Stimulated activated CD4-positive, alpha-beta T cell treated with anti-CD3 and anti-CD28 coated beads, Interleukin-1b, Interleukin-23, amount 100 ng/mL, for 1 hour (primary cell): ENCODE results near the gene CDX1.
A peak's percentile ranks its signal among the peaks of the same experiment; 100 is the strongest.

ENCODE experiments used
- DNase-seq, 2 donors: peaks; one replicate each; pipeline ENCODE4 v3.0.0-alpha.2; 2020; ENCODE audit warnings: low read depth in 2 of 2

CDX1 gene

DNA sequence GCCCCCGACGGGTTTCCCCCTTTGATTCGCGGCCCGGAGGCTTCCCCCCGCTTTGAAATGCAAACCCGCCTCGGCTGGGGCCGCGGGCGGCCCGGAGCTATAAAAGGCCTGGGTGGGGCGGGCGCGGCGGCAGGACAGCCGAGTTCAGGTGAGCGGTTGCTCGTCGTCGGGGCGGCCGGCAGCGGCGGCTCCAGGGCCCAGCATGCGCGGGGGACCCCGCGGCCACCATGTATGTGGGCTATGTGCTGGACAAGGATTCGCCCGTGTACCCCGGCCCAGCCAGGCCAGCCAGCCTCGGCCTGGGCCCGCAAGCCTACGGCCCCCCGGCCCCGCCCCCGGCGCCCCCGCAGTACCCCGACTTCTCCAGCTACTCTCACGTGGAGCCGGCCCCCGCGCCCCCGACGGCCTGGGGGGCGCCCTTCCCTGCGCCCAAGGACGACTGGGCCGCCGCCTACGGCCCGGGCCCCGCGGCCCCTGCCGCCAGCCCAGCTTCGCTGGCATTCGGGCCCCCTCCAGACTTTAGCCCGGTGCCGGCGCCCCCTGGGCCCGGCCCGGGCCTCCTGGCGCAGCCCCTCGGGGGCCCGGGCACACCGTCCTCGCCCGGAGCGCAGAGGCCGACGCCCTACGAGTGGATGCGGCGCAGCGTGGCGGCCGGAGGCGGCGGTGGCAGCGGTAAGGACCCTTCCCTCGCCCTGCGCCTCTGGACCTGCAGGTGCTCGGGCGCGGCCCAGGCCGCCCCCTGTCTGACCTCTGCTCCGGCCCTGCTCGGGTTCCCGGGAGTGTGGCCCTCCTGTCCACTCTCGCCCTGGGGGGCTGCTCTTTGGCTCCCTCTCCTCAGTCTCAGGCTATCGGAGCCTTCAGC is at the start of gene CDX1:
TSS of gene CDX1 (plus strand) at position 129 of the 862 bp plus-strand sequence. CDS start at position 228, 99 bp downstream.
- no peak for DNase-seq

DNA sequence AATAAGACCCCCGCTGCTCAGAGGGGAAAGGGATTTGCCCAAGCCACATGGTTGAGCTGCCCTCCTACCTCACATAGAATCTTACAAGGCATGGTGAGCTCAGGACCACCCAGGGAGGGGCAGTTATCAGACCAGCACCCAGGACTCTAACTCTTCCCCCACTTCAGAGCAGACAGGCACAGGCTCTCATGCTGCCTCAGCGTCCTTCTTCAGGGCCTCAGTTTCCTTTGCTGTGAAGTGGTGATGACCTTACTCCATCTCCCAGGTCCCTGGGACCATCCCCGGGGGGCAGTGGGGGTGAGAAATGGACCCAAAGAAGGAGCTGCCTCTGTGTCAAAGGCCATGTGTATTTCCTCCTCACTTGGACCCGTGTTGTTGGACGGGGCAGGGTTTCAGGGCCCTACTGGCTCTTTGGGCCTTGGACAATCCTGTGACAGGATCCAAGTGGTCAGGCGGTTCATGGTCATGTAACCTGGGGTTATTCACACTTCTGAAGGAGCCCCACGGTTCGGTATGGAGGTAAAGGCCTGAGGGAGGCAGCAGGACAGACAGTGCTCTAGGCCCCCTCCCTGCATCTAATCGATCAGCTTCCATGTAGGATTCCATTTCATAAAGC is 48.5 kb upstream of the CDX1 start:
- no peak for DNase-seq

DNA sequence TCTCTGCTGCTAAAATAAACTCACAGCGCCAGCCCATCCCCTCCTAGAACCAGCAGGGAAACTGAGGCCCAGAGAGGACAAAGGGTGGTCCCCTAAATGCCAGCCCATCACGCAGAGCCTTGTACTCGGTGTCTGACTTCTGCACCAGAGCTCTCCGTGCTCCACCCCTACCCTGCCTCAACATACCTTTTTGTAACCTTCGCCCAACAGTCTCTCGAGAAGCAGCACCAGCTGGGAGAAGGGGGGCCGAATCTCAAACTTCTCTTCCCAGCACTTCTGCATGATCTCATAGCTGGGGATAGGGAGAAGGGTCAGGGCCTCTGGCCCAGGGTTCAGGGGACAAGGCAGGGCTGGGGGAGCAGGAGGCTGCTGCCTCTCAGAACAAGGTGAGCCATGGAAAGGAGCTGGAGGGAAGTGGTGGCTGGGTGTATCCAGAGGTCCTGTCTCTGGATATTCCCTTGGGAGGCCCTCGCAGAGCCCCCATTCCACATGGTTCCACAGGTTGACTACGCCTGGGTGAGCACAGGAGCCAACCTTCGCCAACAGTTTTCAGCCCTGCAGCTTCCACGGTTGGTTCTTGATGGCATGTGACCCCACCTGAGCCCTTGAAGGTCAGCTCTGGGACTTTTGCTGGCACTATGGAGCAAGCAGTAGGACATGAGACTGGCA is 47.9 kb upstream of the CDX1 start:
- DNase-seq: no peak

DNA sequence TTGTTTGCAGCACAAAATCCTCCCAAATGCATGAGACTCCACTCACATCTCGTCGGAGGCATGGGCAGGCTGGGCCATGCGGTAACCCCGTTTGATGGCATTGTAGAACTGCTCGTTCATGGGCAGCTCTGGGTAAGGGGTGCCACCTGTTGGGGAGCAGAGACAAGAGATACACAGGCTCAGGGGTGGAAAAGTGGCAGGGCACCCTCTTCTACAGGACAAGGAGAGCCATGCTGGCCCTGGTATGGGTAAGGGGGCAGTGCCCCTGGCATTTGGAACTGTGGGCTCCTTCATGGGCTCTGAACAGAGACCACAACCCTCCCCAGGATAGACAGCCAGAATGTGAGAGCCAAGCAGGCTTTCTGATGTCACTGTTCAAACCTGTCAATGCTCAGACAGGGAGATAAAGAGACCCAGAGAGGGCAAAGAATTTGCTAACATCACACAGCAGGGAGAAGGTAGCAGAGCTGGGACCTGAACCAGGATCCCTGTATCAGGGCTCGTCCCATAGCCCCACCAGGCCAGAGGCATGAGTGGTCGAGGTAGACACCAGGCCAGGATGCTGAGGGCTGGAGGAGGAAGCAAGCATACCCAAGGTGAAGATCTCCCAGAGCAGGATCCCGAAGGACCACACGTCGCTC is 47.0 kb upstream of the CDX1 start:
- no peak for DNase-seq

DNA sequence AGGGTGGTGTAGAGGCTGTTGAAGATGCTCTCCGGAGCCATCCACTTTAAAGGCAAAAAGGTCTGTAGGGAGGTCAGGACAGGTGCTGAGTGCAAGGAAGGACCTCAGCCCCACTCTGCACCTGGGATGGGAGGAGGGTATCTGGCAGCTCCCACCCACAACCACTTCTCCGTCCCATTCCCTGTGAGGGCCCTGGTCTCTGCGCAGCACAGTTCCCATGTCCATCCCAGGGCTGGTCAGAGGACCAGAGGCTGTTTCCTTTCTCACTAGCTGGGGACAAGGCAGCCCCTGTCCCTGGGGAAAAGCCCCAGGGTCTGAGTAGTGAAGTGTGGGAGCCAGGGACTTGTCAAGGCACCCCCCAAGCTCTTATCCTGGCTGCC is 46.5 kb upstream of the CDX1 start:
- DNase-seq: no peak

DNA sequence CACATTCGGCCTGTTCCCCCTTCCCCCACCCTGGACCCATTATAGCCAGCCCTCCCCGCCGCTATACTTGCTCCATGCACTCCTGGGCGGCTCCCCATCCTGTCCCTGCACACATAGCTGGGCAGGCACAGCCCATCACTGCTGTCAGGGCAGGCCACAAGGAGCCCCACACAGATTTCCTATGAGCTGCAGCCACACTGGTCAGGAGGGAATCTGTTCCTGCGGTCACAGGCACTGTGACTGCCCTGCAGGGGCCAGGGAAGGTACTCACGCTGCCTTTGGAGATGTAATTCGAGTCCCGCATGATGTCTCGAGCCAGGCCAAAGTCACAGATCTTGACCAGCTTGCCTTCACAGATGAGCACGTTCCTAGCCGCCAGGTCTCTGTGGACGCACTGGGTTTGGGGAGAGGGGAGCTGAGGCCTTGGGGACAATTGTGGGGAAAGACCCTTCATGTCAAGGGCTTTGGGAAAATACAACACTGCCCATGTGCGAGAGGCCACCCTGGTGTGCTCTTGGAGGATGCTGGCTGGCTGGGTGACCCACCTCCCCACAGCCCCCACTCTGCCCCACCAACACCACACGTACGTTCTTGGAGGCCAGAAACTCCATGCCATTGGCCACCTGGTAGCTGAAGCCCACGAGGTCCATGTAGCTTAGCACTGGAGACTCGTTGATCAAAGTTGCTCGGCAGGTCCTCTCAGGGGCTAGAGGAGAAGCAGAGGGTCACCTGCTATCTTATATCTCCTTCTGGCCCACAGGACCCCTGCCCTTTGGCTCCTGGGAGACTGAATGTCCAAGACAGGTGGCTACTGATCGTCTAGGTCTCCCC is 45.7 kb upstream of the CDX1 start:
- DNase-seq: no peak

DNA sequence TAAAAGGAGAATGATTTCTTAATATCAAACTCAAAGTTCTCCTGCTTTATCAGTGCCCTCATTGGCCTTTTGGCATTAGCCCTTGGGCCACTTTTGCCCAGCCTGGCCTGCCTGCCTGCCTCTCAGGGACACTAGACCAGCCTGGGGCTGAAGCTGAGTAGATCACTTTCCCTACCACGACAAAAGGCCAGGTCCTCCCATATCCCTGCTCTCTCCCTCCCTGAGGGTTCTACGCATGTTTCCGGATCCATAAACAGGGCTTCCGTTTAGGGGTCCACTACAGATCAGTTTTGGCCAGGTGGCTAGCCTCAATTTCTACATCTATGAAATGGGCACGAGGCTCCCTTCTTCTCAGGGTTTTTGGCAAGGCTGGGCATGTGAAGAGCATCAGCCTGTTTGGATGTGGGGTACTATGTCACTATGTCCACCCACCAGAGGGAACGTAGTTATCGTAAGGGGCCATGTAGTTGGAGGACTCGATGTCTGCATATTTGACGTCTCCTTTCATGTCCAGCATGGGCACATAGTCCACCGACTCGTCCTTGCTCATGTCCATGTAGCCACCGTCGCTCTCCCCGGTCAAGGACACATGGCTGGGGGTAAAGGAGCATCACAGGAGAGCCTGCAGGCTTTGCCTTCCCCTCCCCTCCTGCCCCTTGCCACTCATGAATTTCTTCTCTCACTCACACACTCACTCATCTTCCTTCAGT is 45.0 kb upstream of the CDX1 start:
- no peak for DNase-seq

DNA sequence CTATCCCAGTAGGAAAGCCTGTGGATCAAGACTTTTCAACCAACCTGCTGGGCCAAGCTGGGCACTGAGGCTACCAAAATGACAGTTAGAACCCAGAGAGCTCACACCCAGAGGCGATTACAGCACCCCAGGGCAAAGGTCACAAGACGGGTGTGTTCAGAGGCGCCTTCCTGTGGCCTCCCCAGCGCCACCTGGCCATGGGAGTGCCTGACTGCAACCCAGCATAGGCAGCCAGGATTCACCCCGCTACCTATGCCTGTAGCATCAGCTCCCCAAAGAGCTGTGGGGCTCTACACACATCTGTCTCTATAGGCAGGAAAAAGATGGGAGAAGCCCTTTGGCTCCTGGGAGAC is 44.4 kb upstream of the CDX1 start:
- DNase-seq: no peak

DNA sequence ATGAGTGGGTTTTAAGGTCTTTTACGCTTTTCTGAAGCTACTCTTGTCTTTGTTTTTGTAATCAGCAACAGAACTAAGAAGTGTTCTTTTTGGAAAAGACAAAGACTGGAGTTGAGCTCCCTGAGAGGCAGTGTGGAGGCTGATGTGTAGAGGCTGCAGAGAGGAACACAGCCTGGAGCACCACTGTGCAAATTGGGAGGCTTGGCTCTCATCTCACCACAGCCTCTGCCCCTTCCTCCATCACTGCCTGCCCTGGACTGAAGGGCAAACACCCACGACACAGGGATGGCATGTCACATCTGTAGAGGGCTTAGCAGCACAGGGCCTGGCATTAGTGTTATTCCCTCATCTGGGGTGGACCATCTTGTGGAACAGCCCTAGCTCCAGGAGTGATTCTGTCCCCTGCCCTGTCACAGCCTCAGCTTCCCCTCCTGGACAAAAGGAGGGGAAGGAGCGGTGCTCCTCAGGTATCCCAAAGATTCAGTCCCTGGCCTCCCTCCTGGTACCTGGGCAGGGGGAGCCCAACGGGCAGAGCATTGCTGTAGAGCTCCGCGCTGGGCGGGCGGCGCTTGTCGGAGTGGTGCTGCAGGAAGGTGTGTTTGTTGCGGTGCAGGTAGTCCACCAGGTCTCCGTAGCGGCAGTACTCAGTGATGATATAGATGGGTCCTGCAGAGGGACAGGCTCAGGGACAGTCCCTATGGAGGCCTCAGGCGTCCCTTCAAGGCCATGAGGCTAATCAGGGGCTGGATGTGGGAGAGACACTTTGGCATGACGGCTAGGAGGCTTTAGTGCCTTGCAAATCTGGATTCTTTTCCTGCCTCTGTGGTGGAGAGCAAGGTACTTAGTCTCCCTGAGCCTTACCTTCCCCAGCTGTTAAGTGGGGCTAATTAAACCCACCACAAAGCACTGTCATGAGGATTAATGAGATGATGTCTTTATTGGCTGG is 43.8 kb upstream of the CDX1 start:
- DNase-seq: no peak

DNA sequence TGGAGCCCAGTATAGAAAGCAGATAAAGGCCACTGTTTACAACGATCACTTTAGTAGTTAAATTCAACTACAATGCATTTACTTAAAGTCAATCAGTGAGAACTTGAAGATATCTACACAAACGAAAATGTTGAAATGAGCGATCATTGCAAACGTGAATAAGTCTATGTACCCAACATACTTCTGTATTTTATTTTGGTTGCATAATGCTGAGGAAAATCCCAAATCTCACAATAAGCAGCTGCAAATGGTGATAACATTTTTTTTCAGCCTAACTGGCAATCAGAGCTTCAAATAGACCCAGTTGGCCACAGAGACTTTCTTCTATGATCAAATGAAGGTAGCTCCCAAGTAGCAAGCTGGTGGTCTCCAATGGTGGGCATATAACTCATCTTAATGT is 43.0 kb upstream of the CDX1 start:
- no peak for DNase-seq

DNA sequence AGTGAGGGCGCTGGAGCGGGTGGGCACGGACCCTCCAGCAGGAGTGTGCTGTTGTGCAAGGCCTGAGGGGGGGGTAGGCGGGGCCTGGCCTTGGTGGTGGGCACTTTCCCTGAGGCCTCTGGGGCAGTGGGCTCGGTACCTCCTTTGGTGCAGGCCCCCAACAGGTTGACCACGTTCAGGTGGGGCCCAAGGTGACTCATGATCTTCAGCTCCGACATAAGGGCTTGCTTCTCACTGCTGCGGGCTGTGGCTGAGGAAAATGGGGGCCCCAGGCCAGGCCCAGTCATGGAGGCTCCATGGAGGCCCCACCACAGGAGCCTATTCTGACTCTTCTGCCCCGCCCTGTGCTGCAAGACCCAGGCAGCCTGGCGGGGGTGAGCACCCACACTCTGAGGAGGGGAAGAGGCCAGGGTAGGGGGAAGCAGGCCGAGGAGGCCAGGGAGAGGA is 42.4 kb upstream of the CDX1 start:
- DNase-seq: no peak

DNA sequence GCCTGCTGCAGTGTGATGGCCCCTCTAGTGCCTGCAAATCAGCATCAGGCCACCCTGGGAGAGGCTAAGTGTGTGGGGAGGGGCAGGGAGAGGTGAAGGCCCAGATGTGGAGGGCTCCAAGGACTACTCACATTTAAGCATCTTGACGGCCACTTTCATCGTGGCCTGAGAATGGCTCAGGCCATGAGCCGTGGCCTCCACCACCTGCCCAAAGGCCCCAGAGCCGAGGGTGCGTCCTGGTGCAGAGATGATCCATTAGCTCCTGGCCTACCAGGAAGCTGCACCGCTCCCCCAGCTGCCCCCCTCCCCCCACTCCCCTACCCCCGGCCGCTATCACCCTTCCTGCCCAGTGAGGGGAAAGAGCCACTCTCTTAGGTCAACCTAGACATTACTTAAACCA is 42.0 kb upstream of the CDX1 start:
- no peak for DNase-seq

DNA sequence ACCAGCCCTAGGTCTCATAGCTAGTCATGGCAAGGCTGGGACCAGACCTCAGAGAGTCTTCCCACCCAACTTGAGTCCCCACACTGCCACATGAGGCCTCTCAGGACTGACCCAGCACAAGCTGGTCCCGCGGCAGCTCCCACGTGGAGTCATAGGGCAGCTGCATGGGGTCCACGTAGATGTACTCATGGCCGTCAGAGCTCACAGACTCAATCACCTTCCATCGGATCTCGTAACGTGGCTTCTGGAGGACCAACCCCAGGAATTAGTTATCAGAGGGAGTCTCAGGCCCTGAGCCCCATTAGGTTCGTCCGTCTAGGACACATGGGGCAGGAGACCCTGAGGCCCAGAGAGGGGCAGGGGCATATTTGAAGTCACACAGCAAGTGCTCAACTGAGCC is 41.2 kb upstream of the CDX1 start:
- no peak for DNase-seq

DNA sequence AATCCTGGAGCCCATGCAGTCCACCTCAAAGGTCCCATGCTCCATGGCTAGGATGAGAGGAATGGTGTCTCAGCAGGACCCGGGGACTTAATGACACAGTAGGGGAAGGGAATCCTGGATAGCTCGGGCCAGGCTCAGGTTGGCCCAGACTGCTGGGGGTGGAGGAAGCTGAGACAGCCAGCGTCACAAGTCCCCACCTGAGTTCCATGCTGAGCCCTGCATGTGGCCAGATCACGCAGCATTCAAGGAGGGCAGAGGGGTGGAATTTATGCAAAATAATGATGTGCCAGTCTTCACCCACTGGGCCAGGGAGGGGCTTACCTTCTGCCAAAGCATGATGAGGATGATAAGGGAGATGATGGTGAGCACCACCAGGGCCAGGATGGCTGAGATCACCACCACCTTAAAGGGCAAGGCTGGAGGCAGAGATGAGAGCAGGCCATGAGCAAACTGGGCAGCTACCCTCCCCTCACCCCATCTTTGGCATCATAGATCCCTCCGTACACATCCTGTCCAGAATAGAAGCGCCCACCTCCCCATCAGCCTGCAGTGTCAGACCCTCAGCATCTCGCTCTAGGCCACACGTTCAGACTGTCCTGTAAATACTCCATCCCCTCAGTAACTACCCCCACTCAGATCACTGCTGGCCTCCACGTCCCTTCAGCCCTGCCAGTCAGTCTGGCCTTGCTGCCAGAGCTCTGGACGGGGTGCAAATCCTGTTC is 40.2 kb upstream of the CDX1 start:
- DNase-seq: no peak

DNA sequence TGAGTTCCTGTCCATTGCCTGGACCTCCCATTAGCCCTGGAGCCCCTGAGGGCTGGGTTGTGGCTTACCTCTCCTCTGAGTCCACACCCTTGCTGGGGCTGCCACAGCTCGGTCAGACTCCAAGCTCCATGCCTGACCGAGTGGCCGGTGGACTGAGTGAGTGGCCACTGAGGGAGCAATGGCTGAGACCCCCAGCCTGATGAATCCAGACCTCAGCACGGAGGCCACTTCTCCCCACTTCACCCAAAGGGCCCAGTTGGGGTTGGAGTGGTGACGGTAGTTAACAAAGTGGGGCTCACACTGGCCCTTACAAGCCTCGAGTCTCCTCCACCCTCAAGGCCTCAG is 39.7 kb upstream of the CDX1 start:
- DNase-seq: no peak

DNA sequence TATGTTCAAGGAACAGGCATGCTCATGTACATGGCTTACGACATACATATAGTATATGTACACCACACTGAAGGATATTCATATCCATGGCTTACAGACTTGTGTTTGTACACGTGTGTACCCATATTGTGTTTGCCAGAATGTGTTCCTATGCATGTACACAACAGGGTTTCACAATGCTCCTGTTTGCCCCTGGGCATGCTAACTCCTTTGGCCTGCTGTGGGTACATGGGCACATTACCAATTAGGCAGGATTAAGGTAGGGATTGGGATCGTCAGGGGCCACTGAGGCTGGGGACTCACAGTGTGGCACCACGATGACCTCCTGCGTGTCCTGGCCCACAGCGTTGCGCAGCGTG is 37.1 kb upstream of the CDX1 start:
- DNase-seq: no peak

DNA sequence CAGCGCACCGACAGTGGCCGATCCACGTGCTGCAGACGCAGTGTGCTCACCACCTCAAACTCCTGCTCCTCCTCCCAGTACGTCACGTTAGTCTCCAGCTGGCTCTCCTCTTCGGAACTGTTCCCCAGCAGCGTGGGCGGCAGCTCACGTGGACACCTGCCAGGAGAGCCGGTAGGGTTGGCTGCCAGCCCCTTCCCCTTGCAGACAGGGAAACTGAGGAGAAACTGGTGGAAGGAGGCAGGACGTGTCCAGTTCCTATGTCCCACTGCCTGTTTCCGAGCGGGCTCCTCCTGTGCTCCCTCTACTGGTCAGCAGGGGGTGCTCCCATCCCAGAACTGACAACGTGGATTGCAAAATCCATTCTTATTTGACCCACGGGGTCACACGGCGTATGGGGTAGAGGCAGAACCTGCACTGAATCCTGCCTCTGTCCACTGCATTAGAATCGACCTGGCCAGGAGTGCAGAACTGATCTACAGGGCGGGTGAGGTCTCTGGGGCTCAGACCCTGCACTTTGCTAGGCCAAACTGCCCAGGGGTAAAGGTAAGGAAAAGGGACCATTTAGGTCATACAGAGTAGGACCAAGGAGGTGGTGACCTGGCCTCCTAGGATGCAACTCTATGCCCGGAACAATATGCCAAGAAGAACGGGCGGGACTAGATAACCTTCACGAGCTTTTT is 36.6 kb upstream of the CDX1 start:
- peak in 1 of 2 donors; percentile 17 for DNase-seq

DNA sequence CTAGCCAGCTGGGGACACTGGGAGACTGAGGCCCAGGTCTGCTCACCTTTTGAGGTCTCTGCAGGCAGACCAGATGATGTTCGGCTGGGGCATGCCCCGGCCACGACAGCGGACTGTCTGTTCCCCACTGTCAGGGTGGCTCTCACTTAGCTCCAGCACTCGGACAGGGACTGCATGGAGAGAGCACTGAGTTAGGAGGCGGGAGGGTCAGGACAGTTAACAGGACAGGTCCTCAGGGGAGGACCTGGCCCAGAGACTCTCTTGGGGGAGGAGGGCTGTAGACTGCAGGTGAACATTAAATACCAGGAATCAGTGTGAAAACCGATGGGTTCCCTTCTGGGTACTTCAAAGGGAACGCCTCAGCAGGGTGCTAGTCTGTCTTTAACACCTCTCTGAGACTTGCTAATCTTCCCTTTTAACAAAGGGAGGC is 36.1 kb upstream of the CDX1 start:
- DNase-seq: no peak

DNA sequence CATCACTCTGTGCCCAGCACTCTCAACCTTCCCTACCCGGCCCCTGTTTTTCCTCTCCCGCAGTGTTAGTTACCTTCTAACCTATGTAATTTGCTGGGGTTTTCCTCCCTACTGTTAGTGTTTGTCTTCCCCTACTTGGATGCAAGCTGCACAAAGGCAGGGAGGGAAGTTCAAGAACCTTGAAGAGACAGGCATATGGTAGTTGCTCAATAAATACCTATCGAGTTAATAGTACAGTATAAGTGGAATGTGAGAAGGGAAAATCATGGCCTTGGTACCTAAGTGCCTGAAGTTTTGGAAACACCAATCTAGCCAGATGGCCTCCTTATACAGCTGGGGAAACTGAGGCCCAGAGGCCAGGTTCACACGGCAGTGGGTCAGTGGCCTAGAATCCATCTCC is 35.1 kb upstream of the CDX1 start:
- no peak for DNase-seq
